ENCODE results near the gene MCTP1.

The MCTP1 gene

DNA sequence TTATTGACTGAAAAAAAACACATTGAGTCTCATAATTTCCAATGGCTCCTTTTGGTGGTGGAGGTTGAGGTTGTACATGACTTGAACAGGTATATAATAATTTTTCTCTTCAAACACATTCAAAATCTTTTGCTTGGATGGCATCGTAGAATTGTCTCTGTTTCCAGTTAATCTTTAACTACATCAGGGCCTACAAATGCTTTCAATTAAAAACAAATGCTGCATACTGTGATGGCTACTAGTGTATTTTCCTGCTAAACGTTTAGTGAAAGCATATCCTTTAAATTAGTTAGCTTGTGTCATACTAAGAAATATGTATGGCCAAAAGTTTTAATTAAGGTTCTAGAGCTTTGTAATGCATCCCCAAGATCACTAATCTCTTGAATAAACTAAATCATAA, 352.6 kb downstream of the MCTP1 start:
- H3K4me3 ChIP-seq (ENCODE audit: low read length) = no peak overlapping the region
- TF ChIP-seq, protein P1, sequence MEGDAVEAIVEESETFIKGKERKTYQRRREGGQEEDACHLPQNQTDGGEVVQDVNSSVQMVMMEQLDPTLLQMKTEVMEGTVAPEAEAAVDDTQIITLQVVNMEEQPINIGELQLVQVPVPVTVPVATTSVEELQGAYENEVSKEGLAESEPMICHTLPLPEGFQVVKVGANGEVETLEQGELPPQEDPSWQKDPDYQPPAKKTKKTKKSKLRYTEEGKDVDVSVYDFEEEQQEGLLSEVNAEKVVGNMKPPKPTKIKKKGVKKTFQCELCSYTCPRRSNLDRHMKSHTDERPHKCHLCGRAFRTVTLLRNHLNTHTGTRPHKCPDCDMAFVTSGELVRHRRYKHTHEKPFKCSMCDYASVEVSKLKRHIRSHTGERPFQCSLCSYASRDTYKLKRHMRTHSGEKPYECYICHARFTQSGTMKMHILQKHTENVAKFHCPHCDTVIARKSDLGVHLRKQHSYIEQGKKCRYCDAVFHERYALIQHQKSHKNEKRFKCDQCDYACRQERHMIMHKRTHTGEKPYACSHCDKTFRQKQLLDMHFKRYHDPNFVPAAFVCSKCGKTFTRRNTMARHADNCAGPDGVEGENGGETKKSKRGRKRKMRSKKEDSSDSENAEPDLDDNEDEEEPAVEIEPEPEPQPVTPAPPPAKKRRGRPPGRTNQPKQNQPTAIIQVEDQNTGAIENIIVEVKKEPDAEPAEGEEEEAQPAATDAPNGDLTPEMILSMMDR (IDR thresholded peaks at IDR 0.05; ENCODE audit: low read length) = no peak
- TF ChIP-seq EZH2 (optimal IDR thresholded peaks at IDR 0.05; ENCODE audit: low read depth, low read length) = no peak
- no peak for TF ChIP-seq EZH2phosphoT487 (IDR thresholded peaks at IDR 0.05; ENCODE audit: low read length)
- no peaks in the 10 kb centered on the region for H3K4me1 ChIP-seq (ENCODE audit: low read length)
- no peak overlapping the region for H3K27ac ChIP-seq (ENCODE audit: low read length)
- no peaks in the 10 kb centered on the region for H3K36me3 ChIP-seq (replicated peaks; ENCODE audit: insufficient read depth, low read length)
- no peaks in the 10 kb centered on the region for H3K27me3 ChIP-seq (replicated peaks; ENCODE audit: insufficient read depth, low read length)
- H2AFZ ChIP-seq (ENCODE audit: low read length) = no peak overlapping the region
- H4K20me1 ChIP-seq (ENCODE audit: insufficient read depth, low read length) = no peaks in the 10 kb centered on the region
- DNase-seq = no peak
- no peaks in the 10 kb centered on the region for H3K9me3 ChIP-seq (replicated peaks; ENCODE audit: insufficient read depth, low read length)
- H3K4me2 ChIP-seq (ENCODE audit: low read depth, low read length) = no peak overlapping the region
- no peaks in the 10 kb centered on the region for H3K79me2 ChIP-seq (ENCODE audit: low read length)
- no peaks in the 10 kb centered on the region for H3K9me2 ChIP-seq (replicated peaks; ENCODE audit: insufficient read depth, low read length)
- no peaks in the 10 kb centered on the region for H3F3A ChIP-seq (ENCODE audit: insufficient read depth, low read length)
- H3K9ac ChIP-seq (ENCODE audit: low read length) = no peak overlapping the region

- H2AFZ ChIP-seq (ENCODE audit: low read length) = no peak overlapping the region
- TF ChIP-seq, protein P1 (IDR thresholded peaks at IDR 0.05; ENCODE audit: low read length) = no peak
- no peak for TF ChIP-seq EZH2phosphoT487 (IDR thresholded peaks at IDR 0.05; ENCODE audit: low read length)
- TF ChIP-seq EZH2 (optimal IDR thresholded peaks at IDR 0.05; ENCODE audit: low read depth, low read length) = no peak
- H3K27me3 ChIP-seq (replicated peaks; ENCODE audit: insufficient read depth, low read length) = no peaks in the 10 kb centered on the region
- no peaks in the 10 kb centered on the region for H3F3A ChIP-seq (ENCODE audit: insufficient read depth, low read length)
- H3K4me2 ChIP-seq (ENCODE audit: low read depth, low read length) = no peak overlapping the region
- no peaks in the 10 kb centered on the region for H3K79me2 ChIP-seq (ENCODE audit: low read length)
- no peaks in the 10 kb centered on the region for H3K4me1 ChIP-seq (ENCODE audit: low read length)
- H3K36me3 ChIP-seq (replicated peaks; ENCODE audit: insufficient read depth, low read length) = no peaks in the 10 kb centered on the region
- no peak overlapping the region for H3K27ac ChIP-seq (ENCODE audit: low read length)
- no peaks in the 10 kb centered on the region for H4K20me1 ChIP-seq (ENCODE audit: insufficient read depth, low read length)
- H3K9ac ChIP-seq (ENCODE audit: low read length) = no peak overlapping the region
- no peak overlapping the region for H3K4me3 ChIP-seq (ENCODE audit: low read length)
- no peaks in the 10 kb centered on the region for H3K9me2 ChIP-seq (replicated peaks; ENCODE audit: insufficient read depth, low read length)
- H3K9me3 ChIP-seq (replicated peaks; ENCODE audit: insufficient read depth, low read length) = no peaks in the 10 kb centered on the region
- DNase-seq = no peak
Observed at GRCh38 chr5:94928891-94929290, 356.0 kb downstream of the MCTP1 start.

- no peak overlapping the region for H3K27ac ChIP-seq (ENCODE audit: low read length)
- no peak overlapping the region for H3K4me3 ChIP-seq (ENCODE audit: low read length)
- no peak overlapping the region for H3K9ac ChIP-seq (ENCODE audit: low read length)
- no peaks in the 10 kb centered on the region for H4K20me1 ChIP-seq (ENCODE audit: insufficient read depth, low read length)
- DNase-seq = no peak
- no peaks in the 10 kb centered on the region for H3K36me3 ChIP-seq (replicated peaks; ENCODE audit: insufficient read depth, low read length)
- no peak overlapping the region for H2AFZ ChIP-seq (ENCODE audit: low read length)
- no peaks in the 10 kb centered on the region for H3K79me2 ChIP-seq (ENCODE audit: low read length)
- H3K27me3 ChIP-seq (replicated peaks; ENCODE audit: insufficient read depth, low read length) = no peaks in the 10 kb centered on the region
- no peaks in the 10 kb centered on the region for H3K4me1 ChIP-seq (ENCODE audit: low read length)
- H3K4me2 ChIP-seq (ENCODE audit: low read depth, low read length) = no peak overlapping the region
- no peaks in the 10 kb centered on the region for H3K9me3 ChIP-seq (replicated peaks; ENCODE audit: insufficient read depth, low read length)
- TF ChIP-seq, protein P1 (IDR thresholded peaks at IDR 0.05; ENCODE audit: low read length) = no peak
- no peak for TF ChIP-seq EZH2 (optimal IDR thresholded peaks at IDR 0.05; ENCODE audit: low read depth, low read length)
- TF ChIP-seq EZH2phosphoT487 (IDR thresholded peaks at IDR 0.05; ENCODE audit: low read length) = no peak
- H3F3A ChIP-seq (ENCODE audit: insufficient read depth, low read length) = no peaks in the 10 kb centered on the region
- no peaks in the 10 kb centered on the region for H3K9me2 ChIP-seq (replicated peaks; ENCODE audit: insufficient read depth, low read length)
Observed at GRCh38 chr5:94920570-94920969, 364.3 kb downstream of the MCTP1 start.

Measured in MM.1S (cell line).